Fibroblast of pulmonary artery (primary cell): ENCODE measurements around the gene CORIN.
"Not testable (repeated sequence)": the region's sequence is repeated elsewhere in the genome, so short reads cannot be mapped to it uniquely, and the experiment has no call there.

ENCODE experiments used
- DNase-seq: peaks from one replicate; pipeline ENCODE4 v3.0.0-alpha.2; 2010; ENCODE audit warnings: low read depth
- H3K4me3 ChIP-seq: replicated peaks from 2 replicates; pipeline ENCODE4 v1.5.1; 2011; ENCODE audit warnings: low read depth, mild to moderate bottlenecking, control low read depth, low read length, moderate library complexity
- TF ChIP-seq, protein P1 (sequence below): IDR thresholded peaks from 2 replicates; pipeline ENCODE4 v1.5.1; 2011; ENCODE audit warnings: mild to moderate bottlenecking, control low read depth, low read length, inconsistent platforms; ENCODE audit errors: missing control alignments

CORIN gene

GRCh38 chr4:47717188-47717587 is 120.7 kb downstream of the CORIN start:
- no peak for DNase-seq
- TF ChIP-seq, protein P1, sequence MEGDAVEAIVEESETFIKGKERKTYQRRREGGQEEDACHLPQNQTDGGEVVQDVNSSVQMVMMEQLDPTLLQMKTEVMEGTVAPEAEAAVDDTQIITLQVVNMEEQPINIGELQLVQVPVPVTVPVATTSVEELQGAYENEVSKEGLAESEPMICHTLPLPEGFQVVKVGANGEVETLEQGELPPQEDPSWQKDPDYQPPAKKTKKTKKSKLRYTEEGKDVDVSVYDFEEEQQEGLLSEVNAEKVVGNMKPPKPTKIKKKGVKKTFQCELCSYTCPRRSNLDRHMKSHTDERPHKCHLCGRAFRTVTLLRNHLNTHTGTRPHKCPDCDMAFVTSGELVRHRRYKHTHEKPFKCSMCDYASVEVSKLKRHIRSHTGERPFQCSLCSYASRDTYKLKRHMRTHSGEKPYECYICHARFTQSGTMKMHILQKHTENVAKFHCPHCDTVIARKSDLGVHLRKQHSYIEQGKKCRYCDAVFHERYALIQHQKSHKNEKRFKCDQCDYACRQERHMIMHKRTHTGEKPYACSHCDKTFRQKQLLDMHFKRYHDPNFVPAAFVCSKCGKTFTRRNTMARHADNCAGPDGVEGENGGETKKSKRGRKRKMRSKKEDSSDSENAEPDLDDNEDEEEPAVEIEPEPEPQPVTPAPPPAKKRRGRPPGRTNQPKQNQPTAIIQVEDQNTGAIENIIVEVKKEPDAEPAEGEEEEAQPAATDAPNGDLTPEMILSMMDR = no peak
- no peak overlapping the region for H3K4me3 ChIP-seq

GRCh38 chr4:47715716-47716416 is 122.0 kb downstream of the CORIN start:
- no peak for DNase-seq
- TF ChIP-seq, protein P1 = no peak
- H3K4me3 ChIP-seq = no peak overlapping the region

DNA sequence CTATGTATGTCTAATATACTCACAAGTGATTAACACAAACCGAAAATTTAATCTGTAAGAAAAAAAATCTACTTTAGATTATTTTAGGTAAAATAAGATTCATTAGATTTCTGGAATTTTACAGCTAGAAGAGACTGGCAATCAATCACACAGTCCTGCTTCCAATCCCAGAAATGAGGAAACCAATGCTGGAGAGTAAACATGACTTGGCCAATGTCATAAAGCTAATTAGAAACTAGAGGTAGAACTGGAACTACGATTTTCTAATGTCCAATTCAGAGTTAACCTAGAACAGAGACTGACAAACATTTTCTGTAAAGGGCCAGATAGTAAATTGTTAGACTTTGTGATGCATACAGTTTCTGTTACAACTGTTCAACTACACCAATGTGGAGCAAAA is 123.6 kb downstream of the CORIN start:
- TF ChIP-seq, protein P1 = no peak
- DNase-seq = no peak

DNA sequence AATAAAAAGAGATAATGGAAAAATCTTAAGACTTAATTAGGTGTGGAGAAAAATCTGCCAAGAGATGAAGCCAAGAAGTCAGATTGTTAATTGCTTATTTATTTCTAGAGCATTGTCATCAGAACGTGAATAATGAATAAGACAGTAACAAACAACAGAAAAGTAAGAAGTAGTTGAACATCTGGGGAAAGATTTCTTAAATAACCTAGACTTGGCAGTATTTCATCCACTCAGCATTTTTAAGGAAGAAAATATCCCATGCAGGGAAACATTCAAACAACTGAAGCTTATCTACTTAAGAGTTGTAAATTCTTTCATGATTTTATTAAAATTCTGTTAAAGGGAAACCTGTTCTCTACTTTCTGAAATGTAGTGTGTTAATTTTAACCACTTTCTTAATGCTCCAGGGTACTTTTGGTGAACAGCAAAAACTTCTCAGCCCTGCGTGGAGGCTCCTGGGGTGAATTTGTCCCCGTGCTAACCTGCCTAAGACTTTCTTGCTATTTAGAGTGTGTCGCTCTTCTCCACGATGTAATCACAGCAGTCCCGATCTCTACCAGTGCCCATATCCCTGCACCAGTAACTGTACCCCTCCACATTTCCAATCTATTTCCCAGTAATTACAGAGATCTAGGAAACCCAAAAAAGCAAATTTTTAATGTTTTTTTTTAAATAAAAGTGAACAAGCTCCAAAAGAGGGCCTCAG is 124.6 kb downstream of the CORIN start:
- TF ChIP-seq, protein P1 = no peak
- H3K4me3 ChIP-seq = no peak overlapping the region

More for the DNA sequence above, 123.6 kb downstream of the CORIN start:
- no peak overlapping the region for H3K4me3 ChIP-seq

GRCh38 chr4:47711646-47712045 is 126.2 kb downstream of the CORIN start:
- no peak for DNase-seq
- H3K4me3 ChIP-seq = no peak overlapping the region
- TF ChIP-seq, protein P1 = no peak

More for the DNA sequence above, 124.6 kb downstream of the CORIN start:
- no peak for DNase-seq

GRCh38 chr4:47711183-47711582 is 126.7 kb downstream of the CORIN start:
- no peak for DNase-seq
- TF ChIP-seq, protein P1 = no peak
- no peak overlapping the region for H3K4me3 ChIP-seq

GRCh38 chr4:47706352-47706751 is 131.5 kb downstream of the CORIN start:
- H3K4me3 ChIP-seq, DNase-seq: not testable (repeated sequence)
